WTC11 (cell line): ENCODE results near the gene NUP62. TPM values are rescaled to one million over a fixed set of nuclear protein-coding genes. Genes with fewer than 3 reads are reported as not detected.

ENCODE experiments used
- ATAC-seq: fragments of 200-7000 bp; cut with Tn5 transposase; 2 replicates; pipeline ENCODE4 v1.10.0; 2021; ENCODE audit warnings: mild to moderate bottlenecking, moderate library complexity
- CTCF ChIA-PET: fragments of 300-600 bp; sonication (Branson Sonifier 250); formaldehyde crosslinking; loops from one replicate; lab custom pipeline; 2021; ENCODE audit warnings: antibody characterized with exemption; lab: Charles Lee
- POLR2A ChIA-PET: fragments of 350-600 bp; sonication (Branson Sonifier 250); formaldehyde crosslinking; loops from one replicate; lab custom pipeline; 2021; ENCODE audit warnings: antibody characterized with exemption; lab: Charles Lee
- DNase-seq: peaks from one replicate; pipeline ENCODE4 v3.0.0; 2021; ENCODE audit warnings: low spot score
- H3K27ac Mint-ChIP-seq: 2 replicates; pipeline ENCODE4 v1.8.0; 2021; ENCODE audit warnings: mixed read lengths
- H3K27me3 Mint-ChIP-seq: 2 replicates; pipeline ENCODE4 v1.8.0; 2021; ENCODE audit warnings: low read depth, mild to moderate bottlenecking, moderate library complexity, mixed read lengths
- H3K36me3 Mint-ChIP-seq: 2 replicates; pipeline ENCODE4 v1.8.0; 2021; ENCODE audit warnings: mixed read lengths
- H3K4me1 Mint-ChIP-seq: 2 replicates; pipeline ENCODE4 v1.8.0; 2022; ENCODE audit warnings: mixed read lengths
- H3K4me3 Mint-ChIP-seq: 2 replicates; pipeline ENCODE4 v1.8.0; 2021; ENCODE audit warnings: mild to moderate bottlenecking, moderate library complexity, mixed read lengths
- H3K9me3 Mint-ChIP-seq: 2 replicates; pipeline ENCODE4 v1.8.0; 2021; ENCODE audit warnings: mixed read lengths
- ARID4B ChIP-seq: sonication (generic); formaldehyde crosslinking; IDR thresholded peaks from 2 replicates; pipeline ENCODE4 v1.8.0; 2023; ENCODE audit warnings: missing genetic modification reagents, mild to moderate bottlenecking, borderline replicate concordance
- ATF6 ChIP-seq: sonication (generic); formaldehyde crosslinking; IDR thresholded peaks from 2 replicates; pipeline ENCODE4 v1.8.1; 2023; ENCODE audit warnings: mild to moderate bottlenecking, missing genetic modification reagents
- CREM ChIP-seq: sonication (generic); formaldehyde crosslinking; IDR thresholded peaks from 2 replicates; pipeline ENCODE4 v1.8.1; 2022; ENCODE audit warnings: mild to moderate bottlenecking, missing genetic modification reagents, moderate library complexity
- CTCF ChIP-seq: fragments of 200-600 bp; IDR thresholded peaks from 2 replicates; pipeline ENCODE4 v1.8.0; 2022; ENCODE audit warnings: antibody characterized with exemption
- FOXJ3 ChIP-seq: sonication (generic); formaldehyde crosslinking; IDR thresholded peaks from 2 replicates; pipeline ENCODE4 v1.9.0; 2021; ENCODE audit warnings: missing genetic modification reagents, mild to moderate bottlenecking, borderline replicate concordance
- GABPB1 ChIP-seq: sonication (generic); formaldehyde crosslinking; IDR thresholded peaks from 2 replicates; pipeline ENCODE4 v1.8.1; 2023; ENCODE audit warnings: mild to moderate bottlenecking, missing genetic modification reagents
- GRHL2 ChIP-seq: fragments of 250-450 bp; sonication (Bioruptor Pico); IDR thresholded peaks from 2 replicates; pipeline ENCODE4 v1.8.0; 2022; ENCODE audit warnings: mild to moderate bottlenecking, moderate library complexity; ENCODE audit not compliant: insufficient replicate concordance, severe bottlenecking
- GTF2I ChIP-seq: fragments of 250-450 bp; sonication (Bioruptor Pico); conservative IDR thresholded peaks from 2 replicates; pipeline ENCODE4 v1.4.0; 2021; ENCODE audit warnings: mild to moderate bottlenecking
- HMGXB4 ChIP-seq: sonication (generic); formaldehyde crosslinking; IDR thresholded peaks from 2 replicates; pipeline ENCODE4 v1.8.1; 2023; ENCODE audit warnings: mild to moderate bottlenecking, moderate library complexity, missing genetic modification reagents
- NFE2L1 ChIP-seq: sonication (generic); formaldehyde crosslinking; IDR thresholded peaks from 2 replicates; pipeline ENCODE4 v1.8.1; 2023; ENCODE audit warnings: missing genetic modification reagents
- NR2C2 ChIP-seq: sonication (generic); formaldehyde crosslinking; IDR thresholded peaks from 2 replicates; pipeline ENCODE4 v1.8.0; 2022; ENCODE audit warnings: mild to moderate bottlenecking, missing genetic modification reagents
- RELA ChIP-seq: sonication (generic); formaldehyde crosslinking; IDR thresholded peaks from 2 replicates; pipeline ENCODE4 v1.8.1; 2022; ENCODE audit warnings: missing genetic modification reagents, mild to moderate bottlenecking, borderline replicate concordance
- SOX15 ChIP-seq: fragments of 250-450 bp; sonication (Bioruptor Pico); IDR thresholded peaks from 2 replicates; pipeline ENCODE4 v1.9.0; 2021; ENCODE audit warnings: mild to moderate bottlenecking
- ZBTB21 ChIP-seq: sonication (generic); formaldehyde crosslinking; IDR thresholded peaks from 2 replicates; pipeline ENCODE4 v1.8.1; 2023; ENCODE audit warnings: mild to moderate bottlenecking, missing genetic modification reagents, borderline replicate concordance
- ZNF219 ChIP-seq: sonication (generic); formaldehyde crosslinking; IDR thresholded peaks from 2 replicates; pipeline ENCODE4 v1.8.0; 2023; ENCODE audit warnings: missing genetic modification reagents, mild to moderate bottlenecking, borderline replicate concordance
- total RNA-seq: library from RNA; stranded (reverse); gene quantifications from 3 replicates; pipeline ENCODE4 v1.2.3, GENCODE V29; 2021
- TF ChIP-seq, protein P1 (sequence below): sonication (generic); formaldehyde crosslinking; conservative IDR thresholded peaks from 2 replicates; pipeline ENCODE4 v1.8.1; 2023; ENCODE audit warnings: mild to moderate bottlenecking, low read depth, missing genetic modification reagents, moderate library complexity

The NUP62 gene
- total RNA-seq, 1 experiment from 2014 or later = 87.1 TPM

DNA sequence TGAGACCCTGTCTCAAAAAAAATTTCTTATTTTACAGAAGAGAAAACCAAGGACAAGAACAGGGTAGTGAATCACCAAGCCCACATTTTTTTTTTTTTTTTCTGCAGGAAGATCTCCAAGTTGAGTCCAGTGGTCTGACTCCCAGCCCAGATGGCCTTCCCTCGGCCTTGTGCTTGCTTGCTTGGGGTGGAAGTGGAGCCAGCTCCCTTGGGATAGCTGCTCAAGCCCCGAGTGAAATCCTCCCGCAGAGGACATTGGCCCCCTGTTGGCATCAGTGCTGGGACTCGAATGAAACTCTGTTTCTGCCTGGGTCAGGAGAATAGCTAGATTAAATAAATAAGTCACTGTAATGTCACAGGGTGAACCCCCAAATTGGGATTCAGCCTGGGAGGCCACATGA, 9.4 kb upstream of the NUP62 start (continued):
- no peak for TF ChIP-seq ATF6 (CRISPR knock-in tag)
- no peak for TF ChIP-seq HMGXB4
- no peak for TF ChIP-seq NFE2L1 (CRISPR knock-in tag)
- no peak for TF ChIP-seq FOXJ3 (CRISPR knock-in tag)
- no peak for TF ChIP-seq GABPB1

DNA sequence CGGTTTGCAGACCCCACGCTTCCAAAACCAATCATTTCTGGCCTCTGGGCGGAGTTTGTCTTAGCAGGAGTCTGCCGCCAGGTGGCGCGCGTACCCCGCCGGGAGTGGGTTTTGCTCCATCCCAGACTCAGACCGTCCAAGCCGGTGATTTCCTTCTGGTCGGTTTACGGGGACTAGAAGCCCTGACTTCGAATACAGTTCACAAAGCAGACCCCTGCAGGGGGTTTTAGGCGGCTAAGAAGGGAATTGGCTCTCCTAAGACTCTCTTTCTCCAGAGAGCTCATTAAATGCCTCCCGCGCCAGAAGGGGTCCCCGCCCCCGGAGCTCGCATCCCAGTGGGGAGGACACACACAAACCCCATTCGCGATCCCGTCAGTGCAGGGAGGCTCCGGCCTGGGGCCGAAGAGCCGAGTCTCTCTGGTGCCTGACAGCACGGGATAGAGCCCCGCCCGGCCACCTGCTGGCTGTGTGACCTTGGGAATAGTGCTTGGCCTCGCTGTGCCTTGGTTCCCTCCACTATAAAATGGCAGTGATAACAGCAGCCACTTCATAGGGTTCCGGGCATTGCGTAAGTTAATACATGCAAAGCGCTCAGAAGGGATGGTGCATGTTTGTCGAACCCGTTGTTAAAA, 8.6 kb upstream of the NUP62 start:
- Mint-ChIP-seq H3K9me3 (no peaks in the 10 kb centered on the region), H3K36me3 (no peaks in the 10 kb centered on the region), H3K27me3 (no peaks in the 10 kb centered on the region; the same call in 1 of the 2 replicates), H3K4me3 (peak overlapping the region; percentile 51), H3K4me1 (no peaks in the 10 kb centered on the region), H3K27ac (no peak overlapping the region)
- ChIA-PET POLR2A (no interaction called here), CTCF (interaction anchor here (0.7 to 2.5 kb wide), 20 partner anchors 8 to 87 kb away, joined by 3 to 41 read pairs (median 6); partner anchors contain the start of genes NUP62, VRK3 and ZNF473)
- TF ChIP-seq CTCF (peak; percentile 92), RELA (CRISPR knock-in tag) (no peak)
- ATAC-seq = peak; percentile 86
- peak; percentile 90 for DNase-seq

- no peak for ATAC-seq
Measured at GRCh38 chr19:49936549-49936948, 7.2 kb upstream of the NUP62 start.

More at GRCh38 chr19:49936549-49936948, 7.2 kb upstream of the NUP62 start:
- no peaks in the 10 kb centered on the region for H3K9me3 Mint-ChIP-seq
- H3K27me3 Mint-ChIP-seq = no peaks in the 10 kb centered on the region; the same call in 1 of the 2 replicates
- TF ChIP-seq, protein P1, sequence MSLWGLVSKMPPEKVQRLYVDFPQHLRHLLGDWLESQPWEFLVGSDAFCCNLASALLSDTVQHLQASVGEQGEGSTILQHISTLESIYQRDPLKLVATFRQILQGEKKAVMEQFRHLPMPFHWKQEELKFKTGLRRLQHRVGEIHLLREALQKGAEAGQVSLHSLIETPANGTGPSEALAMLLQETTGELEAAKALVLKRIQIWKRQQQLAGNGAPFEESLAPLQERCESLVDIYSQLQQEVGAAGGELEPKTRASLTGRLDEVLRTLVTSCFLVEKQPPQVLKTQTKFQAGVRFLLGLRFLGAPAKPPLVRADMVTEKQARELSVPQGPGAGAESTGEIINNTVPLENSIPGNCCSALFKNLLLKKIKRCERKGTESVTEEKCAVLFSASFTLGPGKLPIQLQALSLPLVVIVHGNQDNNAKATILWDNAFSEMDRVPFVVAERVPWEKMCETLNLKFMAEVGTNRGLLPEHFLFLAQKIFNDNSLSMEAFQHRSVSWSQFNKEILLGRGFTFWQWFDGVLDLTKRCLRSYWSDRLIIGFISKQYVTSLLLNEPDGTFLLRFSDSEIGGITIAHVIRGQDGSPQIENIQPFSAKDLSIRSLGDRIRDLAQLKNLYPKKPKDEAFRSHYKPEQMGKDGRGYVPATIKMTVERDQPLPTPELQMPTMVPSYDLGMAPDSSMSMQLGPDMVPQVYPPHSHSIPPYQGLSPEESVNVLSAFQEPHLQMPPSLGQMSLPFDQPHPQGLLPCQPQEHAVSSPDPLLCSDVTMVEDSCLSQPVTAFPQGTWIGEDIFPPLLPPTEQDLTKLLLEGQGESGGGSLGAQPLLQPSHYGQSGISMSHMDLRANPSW (CRISPR knock-in tag) = no peak
- TF ChIP-seq NR2C2 (CRISPR knock-in tag) = no peak
- no peak for TF ChIP-seq GRHL2 (CRISPR knock-in tag)
- TF ChIP-seq CREM (CRISPR knock-in tag) = no peak
- TF ChIP-seq ZNF219 (CRISPR knock-in tag) = no peak
- no peak for TF ChIP-seq GTF2I
- TF ChIP-seq ZBTB21 (CRISPR knock-in tag) = no peak
- no peak for TF ChIP-seq ARID4B (CRISPR knock-in tag)
- no peak for TF ChIP-seq SOX15 (CRISPR knock-in tag)
- H3K4me1 Mint-ChIP-seq = no peaks in the 10 kb centered on the region
- no peak overlapping the region for H3K27ac Mint-ChIP-seq
- no peak overlapping the region for H3K4me3 Mint-ChIP-seq
- ChIA-PET POLR2A (no interaction called here), CTCF (interaction anchor here (0.6 to 1.9 kb wide), 5 partner anchors 12 to 376 kb away, joined by 3 to 7 read pairs (median 3); no protein-coding TSS in a partner anchor)
- no peak for DNase-seq
- no peaks in the 10 kb centered on the region for H3K36me3 Mint-ChIP-seq
